GM23248 (cell line): ENCODE data around the gene METTL8.

Source experiments
- EZH2 ChIP-seq: fragments of 200-600 bp; sonication (generic); IDR thresholded peaks from 2 replicates; pipeline ENCODE4 v1.6.1; 2018; ENCODE audit warnings: antibody characterized with exemption, mild to moderate bottlenecking; ENCODE audit not compliant: insufficient read depth, poor library complexity, severe bottlenecking
- EZH2phosphoT487 ChIP-seq: fragments of 200-600 bp; sonication (generic); IDR thresholded peaks from 2 replicates; pipeline ENCODE4 v1.6.1; 2018; ENCODE audit warnings: antibody characterized with exemption, moderate library complexity, mild to moderate bottlenecking, low read depth; ENCODE audit not compliant: insufficient read depth

GRCh38 chr2:171482877-171483276, 49.1 kb upstream of the METTL8 start:
- TF ChIP-seq EZH2phosphoT487 (no peak), EZH2 (no peak)
